Gastrocnemius medialis (tissue), 4 donors: ENCODE data around the gene C16orf87. TPM values are rescaled to one million over a fixed set of nuclear protein-coding genes. Genes with fewer than 3 reads are reported as not detected.

ENCODE experiments used
- ATAC-seq, 2 donors: fragments of 150-250 bp; one replicate each; pipeline ENCODE4 v1.9.1; 2016
- DNase-seq, 2 donors: peaks; one replicate each; pipeline ENCODE4 v3.0.0-alpha.2; 2019
- H3K27ac ChIP-seq, 4 donors: fragments of 200-600 bp; sonication (generic); 1 replicate in 1 of 4; 2 replicates in 3 of 4; pipeline ENCODE4 v1.5.1; 2016 to 2018; ENCODE audit warnings: mild to moderate bottlenecking in 2 of 4, moderate library complexity in 1 of 4
- H3K27me3 ChIP-seq, 3 donors: fragments of 200-600 bp; sonication (generic) in 2 of 3; 1 replicate in 1 of 3; 2 replicates in 2 of 3; pipeline versions ENCODE4 v1.5.1 to v1.6.0; 2016 to 2019; ENCODE audit warnings: mild to moderate bottlenecking in 1 of 3, moderate library complexity in 1 of 3
- H3K36me3 ChIP-seq, 2 donors: fragments of 200-600 bp; sonication (generic) in 1 of 2; one replicate each; pipeline ENCODE4 v1.5.1; 2017 to 2018
- H3K4me1 ChIP-seq, 2 donors: fragments of 200-600 bp; sonication (generic) in 1 of 2; one replicate each; pipeline ENCODE4 v1.5.1; 2016 to 2017; ENCODE audit warnings: mild to moderate bottlenecking in 2 of 2
- H3K4me3 ChIP-seq, 4 donors: fragments of 200-600 bp; sonication (generic) in 3 of 4; 1 replicate in 1 of 4; 2 replicates in 3 of 4; pipeline ENCODE4 v1.5.1; 2016 to 2019; ENCODE audit warnings: mild to moderate bottlenecking in 2 of 4
- H3K9me3 ChIP-seq, 3 donors: fragments of 200-600 bp; sonication (generic) in 2 of 3; 1 replicate in 1 of 3; 2 replicates in 2 of 3; pipeline ENCODE4 v1.5.1; 2016 to 2019
- POLR2A ChIP-seq, 2 donors: fragments of 450-650 bp; IDR thresholded peaks; one replicate each; pipeline ENCODE4 v1.6.1; 2017; ENCODE audit warnings: antibody characterized with exemption in 2 of 2, mild to moderate bottlenecking in 2 of 2, moderate library complexity in 2 of 2
- in situ Hi-C, 4 donors: fragments of 200-750 bp; cut with MboI; loops; one replicate each; pipeline versions ENCODE4 v1.15.0 to v1.8.0; 2017; ENCODE audit warnings: low sequenced_read_pairs in 4 of 4
- intact Hi-C: fragments of 100-400 bp; cut with DNase I; formaldehyde crosslinking; loops from one replicate; pipeline ENCODE4 v1.15.1; 2023; ENCODE audit warnings: low total_unique reads
- total RNA-seq, 4 donors: library from RNA; depleted of rRNA; stranded (reverse); fragments of >200 nt; gene quantifications; one replicate each; pipeline versions ENCODE4 v1.1.0 to v1.2.3, GENCODE V29; 2016
- TF ChIP-seq, protein P1 (sequence below), 5 experiments: fragments of 450-650 bp in 3 of 5; fragments of 200-600 bp in 2 of 5; sonication (generic) in 2 of 5; IDR thresholded peaks in 4 of 5; conservative IDR thresholded peaks in 1 of 5; 1 replicate in 4 of 5; 2 replicates in 1 of 5; pipeline ENCODE4 v1.5.1; 2016 to 2019; ENCODE audit warnings: antibody characterized with exemption in 5 of 5, mild to moderate bottlenecking in 3 of 5, moderate library complexity in 3 of 5

The C16orf87 gene
- total RNA-seq, 4 donors from 2014 or later = 13.5 to 22.4 (median 20.3) TPM

DNA sequence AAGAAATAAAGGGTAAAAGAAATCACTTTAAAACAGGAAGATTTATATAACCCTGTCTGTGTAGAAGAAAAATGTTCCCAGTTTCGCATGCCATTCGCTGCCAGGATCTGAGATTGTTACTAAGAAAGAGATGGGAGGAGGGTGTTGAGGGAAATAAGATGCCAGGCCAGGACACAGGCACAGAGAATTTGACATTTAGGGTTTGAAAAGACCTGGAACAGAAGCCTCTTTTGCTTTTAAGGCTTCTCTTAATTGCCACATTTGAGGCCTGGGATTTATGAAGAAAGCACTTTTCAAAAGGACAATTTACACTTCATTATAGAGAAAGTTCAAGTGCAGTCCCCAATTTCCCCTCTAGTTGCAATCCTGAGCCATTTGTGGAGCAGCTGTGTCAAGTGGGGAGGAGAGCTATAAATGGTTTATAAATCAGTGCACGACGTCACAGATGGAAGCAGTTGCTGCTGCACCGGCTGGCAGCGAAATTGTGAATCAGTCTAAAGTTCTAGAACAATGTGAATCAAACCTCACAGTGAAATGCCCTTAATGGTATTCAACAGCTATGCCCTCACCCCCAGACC is 26.5 kb upstream of the C16orf87 start:
- DNase-seq = peak; percentile 3 to 25
- in situ Hi-C loops = loop anchor here in 1 of 4 donors (5.0 kb wide), 1 partner anchor 45 kb away; no protein-coding TSS in a partner anchor
- ATAC-seq = peak; percentile 68 to 90
- H3K27me3 ChIP-seq = no peaks in the 10 kb centered on the region
- H3K9me3 ChIP-seq = no peaks in the 10 kb centered on the region
- H3K27ac ChIP-seq = peak overlapping the region; percentile 47 to 79 (median 60)
- peaks cover 8 to 14% of the 10 kb centered on the region in 2 donors for H3K4me1 ChIP-seq
- intact Hi-C loops = loop anchor here (2.0 kb wide), 2 partner anchors 39 to 69 kb away; no protein-coding TSS in a partner anchor
- H3K4me3 ChIP-seq = no peak overlapping the region
- TF ChIP-seq POLR2A (IDR thresholded peaks at IDR 0.05) = no peak
- TF ChIP-seq, protein P1, sequence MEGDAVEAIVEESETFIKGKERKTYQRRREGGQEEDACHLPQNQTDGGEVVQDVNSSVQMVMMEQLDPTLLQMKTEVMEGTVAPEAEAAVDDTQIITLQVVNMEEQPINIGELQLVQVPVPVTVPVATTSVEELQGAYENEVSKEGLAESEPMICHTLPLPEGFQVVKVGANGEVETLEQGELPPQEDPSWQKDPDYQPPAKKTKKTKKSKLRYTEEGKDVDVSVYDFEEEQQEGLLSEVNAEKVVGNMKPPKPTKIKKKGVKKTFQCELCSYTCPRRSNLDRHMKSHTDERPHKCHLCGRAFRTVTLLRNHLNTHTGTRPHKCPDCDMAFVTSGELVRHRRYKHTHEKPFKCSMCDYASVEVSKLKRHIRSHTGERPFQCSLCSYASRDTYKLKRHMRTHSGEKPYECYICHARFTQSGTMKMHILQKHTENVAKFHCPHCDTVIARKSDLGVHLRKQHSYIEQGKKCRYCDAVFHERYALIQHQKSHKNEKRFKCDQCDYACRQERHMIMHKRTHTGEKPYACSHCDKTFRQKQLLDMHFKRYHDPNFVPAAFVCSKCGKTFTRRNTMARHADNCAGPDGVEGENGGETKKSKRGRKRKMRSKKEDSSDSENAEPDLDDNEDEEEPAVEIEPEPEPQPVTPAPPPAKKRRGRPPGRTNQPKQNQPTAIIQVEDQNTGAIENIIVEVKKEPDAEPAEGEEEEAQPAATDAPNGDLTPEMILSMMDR (IDR thresholded peaks at IDR 0.05 in 4 of 5, conservative IDR thresholded peaks at IDR 0.05 in 1 of 5) = peak; percentile 21 to 58 (median 51)
- H3K36me3 ChIP-seq = no peaks in the 10 kb centered on the region

DNA sequence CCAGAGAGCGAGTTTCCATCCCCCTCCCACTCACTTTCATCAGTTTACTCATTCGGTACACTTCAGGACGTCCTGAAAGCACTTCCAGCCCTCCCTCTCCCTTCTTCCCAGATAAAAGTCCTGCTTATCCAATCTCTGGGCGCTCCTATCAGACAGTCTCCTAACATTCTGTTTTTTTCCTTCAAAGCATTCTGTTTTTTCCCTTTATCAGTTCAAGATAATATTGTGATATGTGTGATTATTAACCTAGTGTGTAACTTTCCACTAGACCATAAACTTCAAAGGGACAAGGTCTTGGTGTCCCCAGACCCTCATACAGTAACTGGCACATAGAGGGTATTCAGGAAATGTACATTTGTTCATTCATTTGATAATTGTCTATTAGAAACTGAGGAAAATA is 24.4 kb upstream of the C16orf87 start:
- no peak for DNase-seq
- no peaks in the 10 kb centered on the region for H3K27me3 ChIP-seq
- no peak for ATAC-seq
- H3K36me3 ChIP-seq = no peaks in the 10 kb centered on the region
- H3K27ac ChIP-seq = no peak overlapping the region
- TF ChIP-seq, protein P1 (IDR thresholded peaks at IDR 0.05 in 4 of 5, conservative IDR thresholded peaks at IDR 0.05 in 1 of 5) = no peak
- no peak for TF ChIP-seq POLR2A (IDR thresholded peaks at IDR 0.05)
- H3K4me3 ChIP-seq = no peak overlapping the region
- intact Hi-C loops = no loop called here
- in situ Hi-C loops = loop anchor here in 1 of 4 donors (5.0 kb wide), 1 partner anchor 47 kb away; no protein-coding TSS in a partner anchor
- no peaks in the 10 kb centered on the region for H3K9me3 ChIP-seq
- peaks cover 8 to 14% of the 10 kb centered on the region in 2 donors for H3K4me1 ChIP-seq

DNA sequence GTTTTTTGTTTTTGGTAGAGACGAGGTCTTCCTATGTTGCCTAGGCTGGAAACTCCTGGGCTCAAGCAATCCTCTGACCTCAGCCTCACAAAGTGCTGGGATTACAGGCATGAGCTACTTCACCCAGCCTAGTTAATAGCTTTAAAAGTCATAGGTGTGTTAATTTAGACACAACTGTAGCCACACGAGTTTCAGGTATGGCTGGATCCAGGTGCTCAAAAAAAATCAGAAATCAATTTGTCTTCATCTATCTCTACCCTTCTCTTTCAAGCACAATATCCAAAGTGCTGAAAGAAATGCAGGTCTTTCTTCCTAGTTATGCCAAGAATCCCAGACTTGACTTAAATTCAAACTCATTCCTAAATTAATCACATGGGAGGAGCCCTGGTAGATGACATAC is 23.9 kb upstream of the C16orf87 start:
- Histone ChIP-seq H3K9me3 (no peaks in the 10 kb centered on the region), H3K27ac (no peak overlapping the region), H3K4me1 (peaks cover 8 to 14% of the 10 kb centered on the region in 2 donors), H3K36me3 (no peaks in the 10 kb centered on the region), H3K27me3 (no peaks in the 10 kb centered on the region), H3K4me3 (no peak overlapping the region)
- no peak for DNase-seq
- intact Hi-C loops (no loop called here), in situ Hi-C loops (loop anchor here (5.0 kb wide), 2 partner anchors 47 to 57 kb away; no protein-coding TSS in a partner anchor)
- TF ChIP-seq, protein P1 (IDR thresholded peaks at IDR 0.05 in 4 of 5, conservative IDR thresholded peaks at IDR 0.05 in 1 of 5) = no peak
- no peak for TF ChIP-seq POLR2A (IDR thresholded peaks at IDR 0.05)
- no peak for ATAC-seq

DNA sequence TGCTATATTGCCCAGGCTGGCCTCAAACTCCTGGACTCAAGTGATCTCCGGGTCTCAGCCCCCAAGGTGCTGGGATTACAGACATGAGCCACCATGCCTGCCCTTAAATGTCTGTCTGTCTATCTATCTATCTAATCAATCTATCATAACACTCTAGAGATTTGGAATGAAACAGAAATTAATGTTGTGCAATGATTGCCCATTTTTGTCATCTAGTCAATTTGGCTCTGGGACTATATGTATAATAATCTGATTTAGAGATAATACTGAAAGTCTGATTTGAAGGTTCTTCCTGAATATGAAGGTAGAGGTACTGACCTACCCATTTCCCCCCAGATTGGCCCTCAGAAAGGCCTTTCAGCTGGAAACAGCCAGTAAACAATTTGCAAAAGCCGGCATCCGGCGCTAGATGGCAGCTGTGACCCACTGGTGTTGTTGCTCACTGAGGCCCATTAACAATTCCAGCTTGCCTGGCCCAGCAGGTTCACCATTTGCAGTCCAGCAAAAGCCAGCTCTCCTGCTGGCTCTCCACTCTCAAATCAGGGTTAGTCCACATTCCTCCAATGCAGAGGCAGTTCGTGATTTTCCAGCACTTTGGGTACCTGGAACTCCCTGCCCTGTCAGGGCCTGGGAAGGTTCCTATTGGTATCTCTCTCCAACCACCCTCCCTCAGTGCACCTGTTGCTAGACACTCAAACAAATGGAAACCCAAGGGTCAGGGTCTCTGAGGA is 22.9 kb upstream of the C16orf87 start:
- Histone ChIP-seq H3K4me1 (peaks cover 8 to 14% of the 10 kb centered on the region in 2 donors), H3K27ac (no peak overlapping the region), H3K27me3 (no peaks in the 10 kb centered on the region), H3K9me3 (no peaks in the 10 kb centered on the region), H3K4me3 (no peak overlapping the region), H3K36me3 (no peaks in the 10 kb centered on the region)
- ATAC-seq (peak; percentile 77 to 78), DNase-seq (peak; percentile 58 to 72)
- in situ Hi-C loops (loop anchor here in 3 of 4 donors (5.0 kb wide), 2 partner anchors 48 to 58 kb away; no protein-coding TSS in a partner anchor), intact Hi-C loops (loop anchor here (1.0 kb wide), 1 partner anchor 54 kb away; no protein-coding TSS in a partner anchor)
- TF ChIP-seq, protein P1 (IDR thresholded peaks at IDR 0.05 in 4 of 5, conservative IDR thresholded peaks at IDR 0.05 in 1 of 5) = peak; percentile 78 to 92 (median 88)
- no peak for TF ChIP-seq POLR2A (IDR thresholded peaks at IDR 0.05)
